ENCODE results near the gene PTPN4. TPM values are rescaled to one million over a fixed set of nuclear protein-coding genes. Genes with fewer than 3 reads are reported as not detected.

The PTPN4 gene
- total and polyA plus RNA-seq, 2 of the 13 experiments (the other 11 are each of a cell fraction or from before 2014, with no cell fraction given), result 20.3 to 34.6 TPM

- ATAC-seq, result no peak
- no TSS peak for BruUV-seq (replicated peaks)
- Histone ChIP-seq H3K27ac (ENCODE audit: extremely low read length, insufficient read depth, low read length) (no peak overlapping the region), H3K4me3 (replicated peaks in 1 of 3; ENCODE audit: insufficient read depth in 1 of 3, low read depth in 2 of 3, low read length in 3 of 3) (no peak overlapping the region), H3K4me1 (ENCODE audit: insufficient read depth, low read length) (peaks cover 16% of the 10 kb centered on the region), H3K36me3 (replicated peaks in 1 of 2; ENCODE audit: control insufficient read depth in 1 of 2, insufficient read depth in 2 of 2, low read length in 2 of 2) (no peaks in the 10 kb centered on the region; a peak in 1 of 5 replicates), H3K9me3 (ENCODE audit: low read length) (no peaks in the 10 kb centered on the region), H3K4me2 (ENCODE audit: low read depth, low read length) (no peak overlapping the region), H3K27me3 (ENCODE audit: control insufficient read depth in 1 of 2, insufficient read depth in 2 of 2, low read length in 2 of 2) (no peaks in the 10 kb centered on the region), H3K9ac (ENCODE audit: insufficient read depth, low read depth, low read length) (no peak overlapping the region), H2AFZ (ENCODE audit: low read length) (no peak overlapping the region), H4K20me1 (ENCODE audit: insufficient read depth, low read length) (no peaks in the 10 kb centered on the region), H3K79me2 (ENCODE audit: insufficient read depth, low read length) (peaks cover 7% of the 10 kb centered on the region)
- ChIA-PET CTCF (ENCODE audit: low intra/inter-chr PET ratio, low total read pairs) (no interaction called here), POLR2A (no interaction called here)
- no peak for FAIRE-seq
- intact Hi-C loops (cut with micrococcal nuclease; ENCODE audit: unreplicated experiment) (no loop called here), in situ Hi-C loops (cut with HindIII; ENCODE audit: extremely low pct_ligation_motif_present, low pct_unique_long_range_greater_than_20kb) (no loop called here)
- WGBS (ENCODE audit: low lambda C conversion rate), result 97% methylated on average over 7 of the region's 7 CpGs
- no peak for DNase-seq (ENCODE audit: low spot score)
- TF ChIP-seq, protein P1, sequence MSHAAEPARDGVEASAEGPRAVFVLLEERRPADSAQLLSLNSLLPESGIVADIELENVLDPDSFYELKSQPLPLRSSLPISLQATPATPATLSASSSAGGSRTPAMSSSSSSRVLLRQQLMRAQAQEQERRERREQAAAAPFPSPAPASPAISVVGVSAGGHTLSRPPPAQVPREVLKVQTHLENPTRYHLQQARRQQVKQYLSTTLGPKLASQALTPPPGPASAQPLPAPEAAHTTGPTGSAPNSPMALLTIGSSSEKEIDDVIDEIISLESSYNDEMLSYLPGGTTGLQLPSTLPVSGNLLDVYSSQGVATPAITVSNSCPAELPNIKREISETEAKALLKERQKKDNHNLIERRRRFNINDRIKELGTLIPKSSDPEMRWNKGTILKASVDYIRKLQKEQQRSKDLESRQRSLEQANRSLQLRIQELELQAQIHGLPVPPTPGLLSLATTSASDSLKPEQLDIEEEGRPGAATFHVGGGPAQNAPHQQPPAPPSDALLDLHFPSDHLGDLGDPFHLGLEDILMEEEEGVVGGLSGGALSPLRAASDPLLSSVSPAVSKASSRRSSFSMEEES (CRISPR knock-in tag; IDR thresholded peaks at IDR 0.05), result no peak
- no peak for TF ChIP-seq ZNF34 (CRISPR knock-in tag; IDR thresholded peaks at IDR 0.05; ENCODE audit: borderline replicate concordance)
- TF ChIP-seq ZNF644 (CRISPR knock-in tag; IDR thresholded peaks at IDR 0.05; ENCODE audit: low read depth), result no peak
- TF ChIP-seq ZNF660 (CRISPR knock-in tag; IDR thresholded peaks at IDR 0.05; ENCODE audit: borderline replicate concordance, low read depth), result no peak
- TF ChIP-seq ZNF556 (CRISPR knock-in tag; IDR thresholded peaks at IDR 0.05; ENCODE audit: borderline replicate concordance), result no peak
- no peak for TF ChIP-seq ZFY (CRISPR knock-in tag; IDR thresholded peaks at IDR 0.05)
- no peak for TF ChIP-seq TARDBP (CRISPR knock-in tag; IDR thresholded peaks at IDR 0.05)
- TF ChIP-seq CEBPZ (IDR thresholded peaks at IDR 0.05; ENCODE audit: low read length), result no peak
- TF ChIP-seq ZNF451 (CRISPR knock-in tag; IDR thresholded peaks at IDR 0.05), result no peak
- TF ChIP-seq HNRNPH1 (optimal IDR thresholded peaks at IDR 0.05; ENCODE audit: low read depth, low read length), result no peak
- no peak for TF ChIP-seq ZNF343 (CRISPR knock-in tag; IDR thresholded peaks at IDR 0.05)
- no peak for TF ChIP-seq PCBP1 (IDR thresholded peaks at IDR 0.05; ENCODE audit: borderline replicate concordance, low read depth, low read length)
- TF ChIP-seq PCBP2 (optimal IDR thresholded peaks at IDR 0.05; ENCODE audit: low read depth, low read length, poor library complexity, severe bottlenecking), result no peak
- no peak for TF ChIP-seq ZNF569 (CRISPR knock-in tag; IDR thresholded peaks at IDR 0.05; ENCODE audit: borderline replicate concordance)
- no peak for TF ChIP-seq ZBTB1 (CRISPR knock-in tag; IDR thresholded peaks at IDR 0.05; ENCODE audit: borderline replicate concordance)
Measured at GRCh38 chr2:119860924-119861323, 101.2 kb downstream of the PTPN4 start.

Measured in HepG2 (cell line).